Loucy (cell line): ENCODE measurements around the gene PKDREJ.
"Not testable (repeated sequence)": the region's sequence is repeated elsewhere in the genome, so short reads cannot be mapped to it uniquely, and the experiment has no call there.

Source experiments
- EZH2phosphoT487 ChIP-seq: fragments of 200-600 bp; IDR thresholded peaks from 2 replicates; pipeline ENCODE4 v1.6.1; 2018; ENCODE audit warnings: antibody characterized with exemption, mild to moderate bottlenecking, moderate library complexity, borderline replicate concordance
- TF ChIP-seq, protein P1 (sequence below): fragments of 200-600 bp; sonication (generic); conservative IDR thresholded peaks from 2 replicates; pipeline ENCODE4 v1.5.1; 2014; ENCODE audit warnings: mild to moderate bottlenecking, antibody characterized with exemption, low read length

DNA sequence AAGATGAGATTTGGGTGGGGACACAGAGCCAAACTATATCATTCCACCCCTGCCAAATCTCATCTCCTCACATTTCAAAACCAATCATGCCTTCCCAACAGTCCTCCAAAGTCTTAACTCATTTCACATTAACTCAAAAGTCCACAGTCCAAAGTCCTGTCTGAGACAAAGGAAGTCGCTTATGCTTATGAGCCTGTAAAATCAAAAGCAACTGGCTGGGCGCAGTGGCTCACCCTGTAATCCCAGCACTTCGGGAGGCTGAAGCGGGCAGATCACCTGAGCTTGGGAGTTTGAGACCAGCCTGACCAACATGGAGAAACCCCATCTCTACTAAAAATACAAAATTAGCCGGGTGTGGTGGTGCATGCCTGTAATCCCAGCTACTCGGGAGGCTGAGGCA, 1.4 kb upstream of the PKDREJ start:
- TF ChIP-seq, protein P1, sequence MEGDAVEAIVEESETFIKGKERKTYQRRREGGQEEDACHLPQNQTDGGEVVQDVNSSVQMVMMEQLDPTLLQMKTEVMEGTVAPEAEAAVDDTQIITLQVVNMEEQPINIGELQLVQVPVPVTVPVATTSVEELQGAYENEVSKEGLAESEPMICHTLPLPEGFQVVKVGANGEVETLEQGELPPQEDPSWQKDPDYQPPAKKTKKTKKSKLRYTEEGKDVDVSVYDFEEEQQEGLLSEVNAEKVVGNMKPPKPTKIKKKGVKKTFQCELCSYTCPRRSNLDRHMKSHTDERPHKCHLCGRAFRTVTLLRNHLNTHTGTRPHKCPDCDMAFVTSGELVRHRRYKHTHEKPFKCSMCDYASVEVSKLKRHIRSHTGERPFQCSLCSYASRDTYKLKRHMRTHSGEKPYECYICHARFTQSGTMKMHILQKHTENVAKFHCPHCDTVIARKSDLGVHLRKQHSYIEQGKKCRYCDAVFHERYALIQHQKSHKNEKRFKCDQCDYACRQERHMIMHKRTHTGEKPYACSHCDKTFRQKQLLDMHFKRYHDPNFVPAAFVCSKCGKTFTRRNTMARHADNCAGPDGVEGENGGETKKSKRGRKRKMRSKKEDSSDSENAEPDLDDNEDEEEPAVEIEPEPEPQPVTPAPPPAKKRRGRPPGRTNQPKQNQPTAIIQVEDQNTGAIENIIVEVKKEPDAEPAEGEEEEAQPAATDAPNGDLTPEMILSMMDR: not testable (repeated sequence)
- not testable (repeated sequence) for TF ChIP-seq EZH2phosphoT487
